ENCODE data around the gene CHCHD5. TPM values are rescaled to one million over a fixed set of nuclear protein-coding genes. Genes with fewer than 3 reads are reported as not detected.

Gene CHCHD5
- 54.7 to 81.4 TPM (median 56.8 TPM) in 5 replicates for total RNA-seq (2022; extraction: Qiagen RNA extraction)

GRCh38 chr2:112584134-112584890 is at the start of gene CHCHD5:
Gene CHCHD5, plus strand, starts transcription at chr2:112584609. Its CDS starts 39 bp downstream, at chr2:112584648.

DNA sequence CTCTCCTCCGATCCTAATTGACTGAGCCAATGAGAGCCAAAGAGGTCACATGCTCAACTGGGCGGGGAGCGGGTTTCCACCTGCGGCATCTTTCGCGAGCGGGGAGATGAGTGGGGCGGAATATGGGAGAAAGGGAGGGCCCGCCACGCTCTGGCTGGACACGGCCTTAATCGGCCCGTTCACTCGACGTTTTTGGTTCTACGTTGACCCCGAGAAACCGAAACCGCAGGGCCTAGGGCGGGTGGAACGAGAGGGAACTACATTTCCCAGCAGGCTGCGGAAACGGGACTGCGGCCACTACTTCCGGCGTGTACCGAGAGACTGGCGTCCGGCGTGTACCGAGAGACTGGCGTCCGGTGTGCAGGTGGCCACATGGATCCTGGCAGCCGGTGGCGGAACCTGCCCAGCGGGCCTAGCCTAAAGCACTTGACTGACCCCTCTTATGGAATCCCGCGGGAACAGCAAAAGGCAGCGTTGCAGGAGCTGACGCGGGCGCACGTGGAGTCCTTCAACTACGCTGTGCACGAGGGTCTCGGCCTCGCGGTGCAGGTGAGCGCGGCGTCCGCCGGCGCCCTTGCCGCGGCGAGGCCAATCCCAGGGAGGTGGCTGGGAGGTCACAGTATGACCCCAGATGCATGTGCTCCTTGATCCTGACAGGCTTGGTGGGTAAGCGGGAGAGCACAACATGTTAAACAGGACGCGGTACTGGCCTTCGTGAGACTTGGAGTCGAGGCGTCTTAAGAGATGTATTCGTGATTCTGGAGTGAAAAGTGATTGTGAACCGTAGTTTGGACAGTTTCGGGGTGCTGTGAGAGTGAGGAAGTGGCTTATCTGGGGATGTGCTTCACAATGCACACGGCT is 42.1 kb upstream of the CHCHD5 start, which contains the start of gene POLR1B:
Gene POLR1B, plus strand, starts transcription at position 343 of the 861 bp plus-strand sequence. Its CDS starts 30 bp downstream, at position 373.

Other genes with a start within 250 kb of the CHCHD5 start
- 2.4 to 4.5 TPM (median 3.6 TPM) in 5 replicates for gene RGPD8, start 151.0 kb upstream of the CHCHD5 start, total RNA-seq (2022; extraction: Qiagen RNA extraction)
- gene TTL, start 102.5 kb upstream of the CHCHD5 start, total RNA-seq (2022; extraction: Qiagen RNA extraction): 35.5 to 42.4 TPM (median 37.9 TPM) in 5 replicates
- gene POLR1B, start 42.1 kb upstream of the CHCHD5 start, total RNA-seq (2022; extraction: Qiagen RNA extraction): 22.9 to 26.2 TPM (median 24.8 TPM) in 5 replicates
- 149 to 180 TPM (median 171 TPM) in 5 replicates for gene SLC20A1, start 61.3 kb downstream of the CHCHD5 start, total RNA-seq (2022; extraction: Qiagen RNA extraction)
- 0.05 TPM in 1 of 5 replicates, not detected in the others for gene NT5DC4, start 136.4 kb downstream of the CHCHD5 start, total RNA-seq (2022; extraction: Qiagen RNA extraction)
- gene CKAP2L, start 180.0 kb downstream of the CHCHD5 start, total RNA-seq (2022; extraction: Qiagen RNA extraction): 12.4 to 16.9 TPM (median 16.7 TPM) in 5 replicates
- gene IL1A, start 199.9 kb downstream of the CHCHD5 start, total RNA-seq (2022; extraction: Qiagen RNA extraction): 0.18 to 0.50 TPM (median 0.29 TPM) in 5 replicates

All from A549 treated with dexamethasone at 1 μM for 4 hours (cell line).